GM12878 (cell line): Measurements from ENCODE around the gene FNDC3B. TPM values are rescaled to one million over a fixed set of nuclear protein-coding genes. Genes with fewer than 3 reads are reported as not detected.

Experiments used
- ATAC-seq: fragments of 200-7000 bp; cut with Tn5 transposase; 3 replicates; pipeline ENCODE4 v1.9.1; 2020; ENCODE audit warnings: mild to moderate bottlenecking, moderate library complexity
- BruUV-seq: library from RNA; stranded (reverse); fragments of 400-500 nt; replicated peaks from 2 replicates; lab custom pipeline; 2021; lab: Mats Ljungman, UMichigan
- CTCF ChIA-PET: fragments of 300-600 bp; sonication (Branson Sonifier 250); formaldehyde crosslinking; extraction: SDS; loops from one replicate; lab custom pipeline; 2021; ENCODE audit warnings: inconsistent platforms; lab: Yijun Ruan, JAX
- POLR2A ChIA-PET: fragments of 350-600 bp; formaldehyde crosslinking; extraction: SDS; loops from one replicate; lab custom pipeline; 2021; ENCODE audit warnings: inconsistent platforms; lab: Charles Lee
- RAD21 ChIA-PET: fragments of 300-600 bp; sonication (Branson Sonifier 250); formaldehyde crosslinking; loops from one replicate; lab custom pipeline; 2023; ENCODE audit warnings: antibody characterized with exemption; ENCODE audit not compliant: unreplicated experiment; lab: Charles Lee
- SMC1A ChIA-PET: fragments of 300-600 bp; sonication (Branson Sonifier 250); formaldehyde crosslinking; loops from one replicate; lab custom pipeline; 2023; ENCODE audit not compliant: unreplicated experiment, uncharacterized antibody; lab: Charles Lee
- DNase-seq: peaks from one replicate; pipeline ENCODE4 v3.0.0-alpha.2; 2011; ENCODE audit warnings: low read depth, low spot score
- FAIRE-seq: peaks from 3 replicates; lab custom pipeline; 2011; peaks lifted over from hg19 to GRCh38; lab: Jason Lieb, UNC
- H2AFZ ChIP-seq: 2 replicates; pipeline ENCODE4 v1.6.0; 2011; ENCODE audit warnings: low read depth, low read length, control low read depth; ENCODE audit not compliant: control insufficient read depth
- H3K27ac ChIP-seq: 2 replicates; pipeline ENCODE4 v1.5.1; 2011; ENCODE audit warnings: control low read depth; ENCODE audit not compliant: control insufficient read depth, insufficient read depth
- H3K27me3 ChIP-seq, 2 experiments: replicated peaks in 1 of 2; 2 replicates each; pipeline versions ENCODE4 v1.6.0 to v1.6.1; 2011; ENCODE audit warnings: low read length in 1 of 2; ENCODE audit not compliant: control insufficient read depth in 2 of 2, insufficient read depth in 2 of 2
- H3K36me3 ChIP-seq, 2 experiments: 2 replicates each; pipeline ENCODE4 v1.5.1; 2011; ENCODE audit warnings: low read length in 1 of 2; ENCODE audit not compliant: control insufficient read depth in 2 of 2, insufficient read depth in 2 of 2
- H3K4me1 ChIP-seq: 2 replicates; pipeline ENCODE4 v1.6.1; 2011; ENCODE audit warnings: mild to moderate bottlenecking, low read length, moderate library complexity, mixed read lengths; ENCODE audit not compliant: control insufficient read depth, insufficient read depth
- H3K4me2 ChIP-seq: 2 replicates; pipeline ENCODE4 v1.6.0; 2011; ENCODE audit warnings: control low read depth; ENCODE audit not compliant: control insufficient read depth, insufficient read depth
- H3K4me3 ChIP-seq: fragments of 200-600 bp; sonication (generic); 2 replicates; pipeline ENCODE4 v1.5.1; 2016
- H3K79me2 ChIP-seq: 2 replicates; pipeline ENCODE4 v1.6.0; 2011; ENCODE audit warnings: low read length; ENCODE audit not compliant: control insufficient read depth, insufficient read depth
- H3K9ac ChIP-seq: 2 replicates; pipeline ENCODE4 v1.8.0; 2011; ENCODE audit warnings: low read length, control low read depth, mixed read lengths; ENCODE audit not compliant: control insufficient read depth, insufficient read depth
- H3K9me3 ChIP-seq: replicated peaks from 3 replicates; pipeline ENCODE4 v1.5.1; 2011; ENCODE audit warnings: mild to moderate bottlenecking, low read length; ENCODE audit not compliant: control insufficient read depth, insufficient read depth
- H4K20me1 ChIP-seq: 2 replicates; pipeline ENCODE4 v1.6.0; 2011; ENCODE audit not compliant: control insufficient read depth, insufficient read depth
- BACH1 ChIP-seq: fragments of 450-650 bp; IDR thresholded peaks from 2 replicates; pipeline ENCODE4 v1.6.1; 2017; ENCODE audit warnings: mild to moderate bottlenecking, borderline replicate concordance
- IRF4 ChIP-seq: IDR thresholded peaks from 2 replicates; pipeline ENCODE4 v1.6.1; 2011; ENCODE audit warnings: low read depth, low read length
- SREBF1 ChIP-seq: IDR thresholded peaks from 2 replicates; pipeline ENCODE4 v1.6.1; 2012; ENCODE audit warnings: mild to moderate bottlenecking, low read length
- WGBS: methylation state at CpG from one replicate; pipeline ENCODE4 v1.1.6; 2016; ENCODE audit warnings: low lambda C conversion rate; ENCODE audit not compliant: insufficient replicate concordance, insufficient coverage; ENCODE audit errors: missing lambda C conversion rate; 5-methylcytosine and 5-hydroxymethylcytosine counted together
- in situ Hi-C: fragments of 300-500 bp; cut with MboI; formaldehyde crosslinking; loops from 9 replicates; pipeline ENCODE4 v1.14.3; 2018; ENCODE audit warnings: mixed read lengths
- intact Hi-C: fragments of 100-400 bp; cut with micrococcal nuclease; formaldehyde crosslinking; loops from one replicate; pipeline ENCODE4 v1.14.2; 2022; ENCODE audit not compliant: unreplicated experiment
- polyA plus RNA-seq, 11 experiments: library from polyadenylated mRNA; depleted of rRNA in 4 of 11; unstranded in 6 of 11; stranded (reverse) in 5 of 11; fragments of >200 nt; fragmentation: Nextera tagmentation in 4 of 11; fragmentation: Illumina TruSeq in 1 of 11; extraction: Ambion mirVana in 4 of 11; extraction: Trizol in 1 of 11; gene quantifications; 1 replicate in 1 of 11; 2 replicates in 10 of 11; pipeline versions ENCODE4 v1.2.1 to v1.2.3, GENCODE V29; 2011 to 2016; ENCODE audit warnings: inconsistent platforms in 2 of 11, missing spikeins in 2 of 11, low read depth in 1 of 11
- total RNA-seq, 4 experiments: library from RNA; depleted of rRNA in 3 of 4; stranded (reverse); fragments of >200 nt in 3 of 4; fragmentation: Illumina TruSeq in 1 of 4; extraction: Trizol in 1 of 4; gene quantifications; 2 replicates each; pipeline versions ENCODE4 v1.2.1 to v1.2.3, GENCODE V29; 2013 to 2021
- TF ChIP-seq, protein P1 (sequence below): fragments of 450-650 bp; formaldehyde crosslinking; IDR thresholded peaks from 2 replicates; pipeline ENCODE4 v1.5.0; 2022; ENCODE audit warnings: mild to moderate bottlenecking, missing genetic modification characterization

Gene FNDC3B
- total and polyA plus RNA-seq, 10 of the 15 experiments (the other 5 are each of a cell fraction or from before 2014, with no cell fraction given), result 7.9 to 35.0 (median 18.5) TPM

DNA sequence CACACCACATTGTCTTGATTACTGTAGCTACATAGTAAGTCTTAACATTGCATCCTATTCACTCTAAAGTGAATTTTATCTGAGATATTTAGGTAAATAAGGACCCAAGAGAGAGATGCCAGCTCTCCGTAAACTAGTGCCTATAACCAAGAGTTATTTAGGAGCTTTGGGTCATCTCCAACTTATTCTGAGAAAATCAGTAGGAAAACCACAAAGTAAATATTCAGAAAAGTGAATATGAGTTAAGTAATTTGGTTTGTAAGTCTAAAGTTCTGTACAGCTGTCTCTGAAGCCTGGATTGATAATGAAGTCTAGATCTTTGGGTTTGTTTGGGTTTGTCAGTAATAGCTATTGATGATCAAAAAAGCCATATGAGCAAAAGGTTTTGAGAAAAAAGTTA lies 120.0 kb downstream of the FNDC3B start:
- Histone ChIP-seq H4K20me1 (no peaks in the 10 kb centered on the region; the same call in 1 of the 2 replicates), H2AFZ (no peak overlapping the region), H3K4me3 (no peak overlapping the region), H3K4me2 (no peak overlapping the region), H3K79me2 (peaks cover 35% of the 10 kb centered on the region), H3K9ac (no peak overlapping the region), H3K36me3 (no peaks in the 10 kb centered on the region; a peak in 1 of 4 replicates), H3K27me3 (no peaks in the 10 kb centered on the region), H3K4me1 (peaks cover 14% of the 10 kb centered on the region), H3K27ac (no peak overlapping the region), H3K9me3 (no peaks in the 10 kb centered on the region; the same call in 1 of the 3 replicates)
- intact Hi-C loops (no loop called here), in situ Hi-C loops (no loop called here)
- ChIA-PET RAD21 (interaction anchor here (1.0 kb wide), 3 partner anchors 17 to 173 kb away, joined by 3 read pairs; no protein-coding TSS in a partner anchor), SMC1A (interaction anchor here (0.6 to 1.7 kb wide), 12 partner anchors 8 to 1037 kb away, joined by 3 to 13 read pairs (median 4); no protein-coding TSS in a partner anchor), POLR2A (interaction anchor here (0.8 to 1.5 kb wide), 5 partner anchors 8 to 57 kb away, joined by 3 to 6 read pairs (median 3); no protein-coding TSS in a partner anchor), CTCF (interaction anchor here (0.8 to 1.3 kb wide), 5 partner anchors 9 to 114 kb away, joined by 3 to 7 read pairs (median 3); no protein-coding TSS in a partner anchor)
- no peak for FAIRE-seq
- no TSS peak for BruUV-seq
- TF ChIP-seq, protein P1, sequence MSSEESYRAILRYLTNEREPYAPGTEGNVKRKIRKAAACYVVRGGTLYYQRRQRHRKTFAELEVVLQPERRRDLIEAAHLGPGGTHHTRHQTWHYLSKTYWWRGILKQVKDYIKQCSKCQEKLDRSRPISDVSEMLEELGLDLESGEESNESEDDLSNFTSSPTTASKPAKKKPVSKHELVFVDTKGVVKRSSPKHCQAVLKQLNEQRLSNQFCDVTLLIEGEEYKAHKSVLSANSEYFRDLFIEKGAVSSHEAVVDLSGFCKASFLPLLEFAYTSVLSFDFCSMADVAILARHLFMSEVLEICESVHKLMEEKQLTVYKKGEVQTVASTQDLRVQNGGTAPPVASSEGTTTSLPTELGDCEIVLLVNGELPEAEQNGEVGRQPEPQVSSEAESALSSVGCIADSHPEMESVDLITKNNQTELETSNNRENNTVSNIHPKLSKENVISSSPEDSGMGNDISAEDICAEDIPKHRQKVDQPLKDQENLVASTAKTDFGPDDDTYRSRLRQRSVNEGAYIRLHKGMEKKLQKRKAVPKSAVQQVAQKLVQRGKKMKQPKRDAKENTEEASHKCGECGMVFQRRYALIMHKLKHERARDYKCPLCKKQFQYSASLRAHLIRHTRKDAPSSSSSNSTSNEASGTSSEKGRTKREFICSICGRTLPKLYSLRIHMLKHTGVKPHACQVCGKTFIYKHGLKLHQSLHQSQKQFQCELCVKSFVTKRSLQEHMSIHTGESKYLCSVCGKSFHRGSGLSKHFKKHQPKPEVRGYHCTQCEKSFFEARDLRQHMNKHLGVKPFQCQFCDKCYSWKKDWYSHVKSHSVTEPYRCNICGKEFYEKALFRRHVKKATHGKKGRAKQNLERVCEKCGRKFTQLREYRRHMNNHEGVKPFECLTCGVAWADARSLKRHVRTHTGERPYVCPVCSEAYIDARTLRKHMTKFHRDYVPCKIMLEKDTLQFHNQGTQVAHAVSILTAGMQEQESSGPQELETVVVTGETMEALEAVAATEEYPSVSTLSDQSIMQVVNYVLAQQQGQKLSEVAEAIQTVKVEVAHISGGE (CRISPR knock-in tag), result no peak
- TF ChIP-seq SREBF1 (no peak), IRF4 (no peak), BACH1 (no peak)
- DNase-seq, result no peak
- 88% methylated on average over 1 of the region's 1 CpG for WGBS
- no peak for ATAC-seq
